GM19468 (cell line): ENCODE results near the gene NDUFS1.
"Not testable (repeated sequence)": the region's sequence is repeated elsewhere in the genome, so short reads cannot be mapped to it uniquely, and the experiment has no call there.

Source experiments
- ATAC-seq: cut with Tn5 transposase; IDR thresholded peaks from one replicate; pipeline ENCODE4 v1.9.1; 2021; ENCODE audit warnings: mild to moderate bottlenecking, moderate library complexity, moderate number of reproducible peaks; ENCODE audit not compliant: unreplicated experiment; ENCODE audit errors: extremely low read depth

Gene NDUFS1

GRCh38 chr2:206108713-206109112 lies 50.5 kb downstream of the NDUFS1 start:
- ATAC-seq = no peak

DNA sequence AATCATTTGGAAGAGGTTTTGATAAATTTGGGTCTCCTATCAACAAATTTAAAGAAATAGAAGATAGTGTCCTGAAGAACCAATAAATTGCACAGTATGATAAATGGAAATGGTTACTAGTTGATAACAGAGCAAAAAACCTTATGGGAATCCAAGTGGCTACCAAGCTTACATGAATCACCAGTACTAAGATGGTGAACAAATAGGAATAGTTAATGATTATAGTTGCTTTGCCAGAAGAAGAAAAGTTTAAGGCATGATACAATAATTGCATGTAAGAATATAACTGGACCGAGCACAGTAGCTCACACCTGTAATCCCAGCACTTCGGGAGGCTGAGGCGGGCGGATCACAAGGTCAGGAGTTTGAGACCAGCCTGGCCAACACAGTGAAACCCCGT lies 53.7 kb downstream of the NDUFS1 start:
- ATAC-seq = no peak

GRCh38 chr2:206105038-206105437 lies 54.2 kb downstream of the NDUFS1 start:
- ATAC-seq = no peak

GRCh38 chr2:206098872-206099271 lies 60.4 kb downstream of the NDUFS1 start:
- not testable (repeated sequence) for ATAC-seq

DNA sequence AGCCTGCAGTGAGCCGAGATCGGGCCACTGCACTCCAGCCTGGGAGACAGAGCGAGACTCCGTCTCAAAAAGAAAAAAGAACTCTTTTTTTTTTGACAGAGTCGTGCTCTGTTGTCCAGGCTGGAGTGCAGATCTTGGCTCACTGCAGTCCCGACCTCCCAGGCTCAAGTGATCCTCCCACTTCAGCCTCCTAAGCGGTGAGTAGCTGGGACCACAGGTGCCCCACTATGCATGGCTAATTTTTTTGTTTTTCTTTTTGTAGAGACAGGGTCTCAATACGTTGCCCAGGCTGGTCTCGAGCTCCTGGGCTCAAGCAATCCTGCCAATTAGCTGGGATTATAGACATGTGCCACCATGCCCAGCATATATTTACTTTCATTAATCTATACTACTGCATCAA lies 60.8 kb downstream of the NDUFS1 start:
- ATAC-seq = no peak

DNA sequence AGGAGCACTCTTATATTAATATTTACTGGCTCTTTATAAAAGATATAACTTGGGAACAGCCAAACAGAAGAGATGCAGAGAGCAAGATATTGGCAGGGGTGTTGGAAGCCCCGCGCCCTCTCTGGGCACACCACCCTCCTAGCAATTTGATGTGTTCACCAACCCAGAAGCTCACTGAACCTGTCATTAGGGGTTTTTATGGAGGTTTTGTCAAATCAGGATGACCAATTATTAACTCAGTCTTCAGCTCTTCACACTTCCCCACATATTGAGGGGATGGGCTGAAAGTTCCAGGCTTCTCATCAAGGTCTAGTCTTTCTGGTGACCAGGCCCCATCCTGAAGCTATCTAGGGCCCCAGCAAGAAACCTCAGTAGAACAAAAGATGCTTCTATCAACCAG lies 62.4 kb downstream of the NDUFS1 start:
- ATAC-seq = no peak

DNA sequence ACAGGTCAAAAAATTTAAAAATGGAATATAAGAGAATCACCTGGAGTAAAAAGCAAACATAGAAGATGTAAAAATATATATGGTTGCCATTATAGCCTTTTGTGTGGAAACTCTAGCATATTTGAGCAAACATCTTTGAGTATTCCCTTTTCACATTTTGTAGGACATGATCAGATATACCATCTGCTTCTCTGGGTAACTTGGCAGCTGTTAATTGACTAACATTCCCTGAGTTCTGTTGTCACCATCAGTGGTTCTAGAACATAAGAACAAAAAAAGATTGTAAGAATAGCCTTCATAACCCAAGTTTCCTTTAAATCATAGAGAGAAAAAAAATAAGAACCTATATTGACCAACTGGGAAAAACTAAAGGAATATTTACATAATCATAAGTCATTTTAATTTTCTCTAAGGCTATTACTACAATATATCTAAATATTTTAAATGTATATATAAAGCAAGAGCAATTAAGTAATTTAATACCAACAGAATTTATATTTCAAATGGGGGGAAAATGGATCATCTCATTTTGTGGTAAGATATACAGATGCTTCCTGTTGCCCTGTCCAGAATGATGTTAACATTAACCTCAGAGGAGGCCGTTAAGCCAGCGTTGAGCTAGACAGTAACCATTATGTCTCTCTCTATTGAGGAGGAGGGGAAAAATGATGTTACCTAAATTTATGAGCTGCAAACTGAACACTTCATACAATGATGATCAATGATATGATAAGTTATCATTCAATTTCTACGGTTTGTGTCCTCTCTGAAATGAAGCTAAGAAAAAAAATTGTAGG lies 63.5 kb downstream of the NDUFS1 start:
- no peak for ATAC-seq

DNA sequence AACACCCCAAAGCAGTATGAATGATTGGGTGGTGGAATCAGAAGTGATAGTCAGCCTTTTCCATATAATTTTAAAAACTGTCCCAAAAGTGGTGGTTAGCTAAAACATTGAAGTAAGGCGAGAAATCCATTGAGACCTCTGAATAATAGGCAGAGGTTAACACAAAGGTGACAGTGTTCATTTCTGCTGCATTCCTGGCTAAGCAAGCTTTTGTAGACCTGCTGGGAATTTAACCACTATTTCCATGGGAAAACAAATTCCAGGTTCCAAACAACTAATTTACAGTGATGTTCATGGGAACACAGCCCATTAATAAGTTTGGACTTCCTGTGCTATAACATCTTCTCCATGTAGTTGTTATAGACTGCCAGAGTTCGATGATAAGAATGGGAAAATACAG lies 66.9 kb downstream of the NDUFS1 start:
- no peak for ATAC-seq

GRCh38 chr2:206088248-206088647 lies 71.0 kb downstream of the NDUFS1 start:
- no peak for ATAC-seq

GRCh38 chr2:206086716-206087350 lies 72.4 kb downstream of the NDUFS1 start:
- ATAC-seq = no peak

DNA sequence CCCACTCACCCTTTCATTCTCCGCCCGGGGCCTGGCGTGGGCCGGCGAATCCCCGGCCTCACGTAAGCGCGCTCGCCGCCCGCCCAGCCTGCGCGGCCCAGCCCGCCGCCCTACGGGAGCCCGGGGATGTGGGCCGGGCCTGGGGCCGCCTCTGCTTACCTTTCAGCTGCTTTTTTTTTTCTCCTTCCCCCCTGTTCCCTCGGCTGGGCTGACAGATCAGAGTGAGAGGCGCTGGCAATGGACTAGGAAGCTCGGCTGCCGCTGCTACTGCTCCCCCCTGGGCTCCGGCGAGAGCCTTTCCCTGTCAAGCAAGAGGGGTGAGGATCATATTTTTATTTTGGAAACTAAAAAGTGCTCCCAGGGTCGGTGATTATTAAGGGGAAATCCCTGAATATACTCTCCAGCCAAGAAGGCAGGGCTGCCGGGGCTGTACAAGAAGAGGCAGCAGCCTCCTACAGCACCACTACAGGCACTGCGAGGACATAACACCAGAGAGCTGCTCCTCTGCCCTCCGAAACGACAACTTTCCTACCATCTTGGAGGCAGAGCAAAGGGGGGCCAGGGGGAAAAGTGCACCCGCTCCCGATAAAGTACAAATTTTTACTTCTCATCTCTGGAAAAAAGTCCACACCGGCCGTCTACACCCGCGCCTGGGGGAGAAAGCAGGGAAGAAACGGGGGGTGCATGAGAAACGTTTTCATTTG lies 73.3 kb downstream of the NDUFS1 start, which contains the start of gene INO80D:
Gene INO80D (minus strand): TSS at position 433 of the 704 bp plus-strand sequence. CDS start 23,158 bp downstream, outside the sequence.
- ATAC-seq = peak; percentile 78

GRCh38 chr2:206084870-206085741 lies 74.1 kb downstream of the NDUFS1 start:
- ATAC-seq = peak; percentile 7

GRCh38 chr2:206084439-206084869 lies 74.8 kb downstream of the NDUFS1 start:
- no peak for ATAC-seq

DNA sequence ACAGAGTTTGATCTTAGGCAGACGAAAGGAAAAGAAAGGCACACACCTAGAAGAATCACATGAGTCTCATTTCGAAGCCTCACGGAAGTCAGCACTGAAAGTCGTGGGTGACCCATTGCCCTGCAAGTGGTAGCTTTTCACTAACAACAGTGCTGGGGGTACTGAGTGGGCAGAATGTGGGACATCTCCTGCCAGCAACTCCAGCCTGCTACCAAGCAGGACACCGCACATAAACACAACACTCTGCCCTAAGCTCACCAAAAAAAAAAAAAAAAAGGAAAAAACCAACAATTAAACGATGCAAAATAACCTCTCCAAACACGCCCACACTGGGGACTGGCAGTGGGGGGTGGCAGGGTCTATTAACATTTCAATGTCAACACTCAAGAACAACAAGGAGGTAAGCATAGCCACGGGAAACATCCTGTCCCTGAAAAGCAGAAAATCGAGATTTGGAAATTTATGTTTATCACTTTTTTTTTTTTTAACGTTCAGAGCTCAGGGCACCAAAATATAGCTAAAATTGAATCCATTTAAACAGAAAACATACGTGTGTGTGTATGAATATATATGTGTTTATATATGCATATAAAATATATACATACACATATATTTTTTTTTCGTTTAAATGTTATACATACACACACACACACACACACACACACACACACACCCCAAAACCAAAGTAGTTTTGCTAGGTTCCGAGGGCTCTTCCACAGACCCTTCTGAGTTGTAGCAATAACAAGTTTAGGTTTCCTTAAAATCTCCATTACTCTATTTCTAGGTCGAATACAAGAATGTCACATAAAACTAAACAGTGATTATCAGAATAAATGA lies 75.4 kb downstream of the NDUFS1 start:
- ATAC-seq = no peak

GRCh38 chr2:206082298-206082843 lies 76.9 kb downstream of the NDUFS1 start:
- no peak for ATAC-seq

GRCh38 chr2:206080927-206081326 lies 78.3 kb downstream of the NDUFS1 start:
- no peak for ATAC-seq

DNA sequence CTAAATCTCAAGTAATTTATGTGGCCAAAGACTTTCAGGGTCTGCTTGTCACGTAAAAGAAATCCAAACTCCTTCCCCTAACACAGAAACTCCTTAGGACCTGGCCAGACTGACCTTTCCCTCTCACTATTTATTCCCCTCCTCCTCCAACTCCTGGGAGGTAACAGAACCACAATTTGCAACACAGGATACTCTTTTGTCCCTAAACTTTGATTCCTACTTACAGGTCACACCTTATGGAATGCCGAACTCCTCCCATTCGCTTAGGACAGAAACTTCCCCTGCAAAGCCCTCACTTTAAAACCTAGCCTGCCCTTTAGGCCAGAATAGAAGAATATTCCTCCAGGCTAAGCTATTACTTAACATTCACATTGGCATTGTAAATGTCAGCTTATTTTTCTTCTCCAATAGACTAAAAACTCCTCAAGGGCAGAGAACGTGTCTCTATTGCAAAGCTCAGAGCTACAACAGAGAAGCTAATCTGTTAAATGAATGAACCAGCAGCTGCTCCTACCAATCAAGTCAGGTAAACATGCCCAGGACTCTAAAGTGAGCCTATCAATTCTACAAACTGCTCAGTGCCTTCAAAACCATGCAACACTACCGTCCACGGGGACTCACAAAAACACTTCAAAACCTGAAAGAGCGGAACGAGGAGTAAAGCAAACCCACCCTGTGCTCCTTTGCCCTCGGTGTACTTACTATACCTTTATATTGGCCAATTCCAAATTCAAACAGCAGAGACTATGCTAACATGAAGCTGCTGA lies 79.4 kb downstream of the NDUFS1 start:
- ATAC-seq = no peak

- ATAC-seq = not testable (repeated sequence)
These were observed 81.4 kb downstream of the NDUFS1 start for GRCh38 chr2:206077879-206078278.
